Epidermal melanocyte (primary cell): ENCODE data around the gene FASTK.
A peak's percentile ranks its signal among the peaks of the same experiment; 100 is the strongest.

Experiments used
- DNase-seq: peaks from one replicate; pipeline ENCODE4 v3.0.0; 2011; ENCODE audit warnings: low spot score; ENCODE audit not compliant: insufficient read length

FASTK gene

GRCh38 chr7:151118108-151119054 is 37.8 kb upstream of the FASTK start:
- no peak for DNase-seq

GRCh38 chr7:151117565-151117964 is 37.0 kb upstream of the FASTK start:
- no peak for DNase-seq

GRCh38 chr7:151116603-151117440 is 36.2 kb upstream of the FASTK start:
- no peak for DNase-seq

GRCh38 chr7:151115836-151116418 is 35.3 kb upstream of the FASTK start:
- DNase-seq: no peak

GRCh38 chr7:151115121-151115835 is 34.7 kb upstream of the FASTK start:
- no peak for DNase-seq

- DNase-seq: no peak
These were observed 33.8 kb upstream of the FASTK start for GRCh38 chr7:151114151-151115090.

- no peak for DNase-seq
These were observed 32.9 kb upstream of the FASTK start for GRCh38 chr7:151113344-151114150.

- DNase-seq: peak; percentile 99
These were observed 30.5 kb upstream of the FASTK start for GRCh38 chr7:151110941-151111645.

GRCh38 chr7:151110236-151110940 is 29.8 kb upstream of the FASTK start:
- DNase-seq: no peak

- no peak for DNase-seq
These were observed 28.8 kb upstream of the FASTK start for GRCh38 chr7:151109094-151110048.

- DNase-seq: no peak
These were observed 27.3 kb upstream of the FASTK start for GRCh38 chr7:151107882-151108281.

GRCh38 chr7:151104411-151105235 is 24.0 kb upstream of the FASTK start:
- DNase-seq: no peak

- DNase-seq: no peak
These were observed 23.4 kb upstream of the FASTK start for GRCh38 chr7:151103973-151104372.

- no peak for DNase-seq
These were observed 22.4 kb upstream of the FASTK start for GRCh38 chr7:151102991-151103390.

GRCh38 chr7:151101621-151102396 is 21.2 kb upstream of the FASTK start:
- no peak for DNase-seq
